Lower leg skin (tissue), 3 donors: ENCODE results near the gene PECR.

Source experiments
- POLR2A ChIP-seq, 2 donors: fragments of 450-650 bp; IDR thresholded peaks; one replicate each; pipeline ENCODE4 v1.6.1; 2016 to 2017; ENCODE audit warnings: antibody characterized with exemption in 2 of 2, mild to moderate bottlenecking in 1 of 2, moderate library complexity in 1 of 2
- TF ChIP-seq, protein P1 (sequence below), 3 donors: fragments of 450-650 bp; IDR thresholded peaks; one replicate each; pipeline ENCODE4 v1.5.1; 2016; ENCODE audit warnings: antibody characterized with exemption in 3 of 3, mild to moderate bottlenecking in 3 of 3, moderate library complexity in 2 of 3

DNA sequence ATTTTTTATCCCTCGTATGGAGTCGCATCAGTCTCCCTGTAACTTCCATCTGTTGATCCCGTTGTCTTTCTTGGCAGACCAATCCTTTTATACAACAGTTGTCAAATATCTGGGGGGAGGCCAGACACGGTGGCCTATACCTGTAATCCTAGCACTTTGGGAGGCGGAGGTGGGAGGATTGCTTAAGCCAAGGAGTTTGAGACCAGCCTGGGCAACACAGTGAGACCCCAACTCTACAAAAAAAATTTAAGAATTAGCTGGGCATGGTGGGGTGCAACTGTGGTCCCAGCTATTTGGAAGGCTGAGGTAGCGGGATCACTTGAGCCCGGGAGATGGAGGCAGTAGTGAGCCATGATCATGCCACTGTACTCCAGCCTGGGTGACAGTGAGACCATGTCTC, 29.5 kb upstream of the PECR start:
- no peak for TF ChIP-seq POLR2A (IDR thresholded peaks at IDR 0.05)
- TF ChIP-seq, protein P1, sequence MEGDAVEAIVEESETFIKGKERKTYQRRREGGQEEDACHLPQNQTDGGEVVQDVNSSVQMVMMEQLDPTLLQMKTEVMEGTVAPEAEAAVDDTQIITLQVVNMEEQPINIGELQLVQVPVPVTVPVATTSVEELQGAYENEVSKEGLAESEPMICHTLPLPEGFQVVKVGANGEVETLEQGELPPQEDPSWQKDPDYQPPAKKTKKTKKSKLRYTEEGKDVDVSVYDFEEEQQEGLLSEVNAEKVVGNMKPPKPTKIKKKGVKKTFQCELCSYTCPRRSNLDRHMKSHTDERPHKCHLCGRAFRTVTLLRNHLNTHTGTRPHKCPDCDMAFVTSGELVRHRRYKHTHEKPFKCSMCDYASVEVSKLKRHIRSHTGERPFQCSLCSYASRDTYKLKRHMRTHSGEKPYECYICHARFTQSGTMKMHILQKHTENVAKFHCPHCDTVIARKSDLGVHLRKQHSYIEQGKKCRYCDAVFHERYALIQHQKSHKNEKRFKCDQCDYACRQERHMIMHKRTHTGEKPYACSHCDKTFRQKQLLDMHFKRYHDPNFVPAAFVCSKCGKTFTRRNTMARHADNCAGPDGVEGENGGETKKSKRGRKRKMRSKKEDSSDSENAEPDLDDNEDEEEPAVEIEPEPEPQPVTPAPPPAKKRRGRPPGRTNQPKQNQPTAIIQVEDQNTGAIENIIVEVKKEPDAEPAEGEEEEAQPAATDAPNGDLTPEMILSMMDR (IDR thresholded peaks at IDR 0.05): no peak
